Activated T-helper 1 cell treated with anti-CD3 and anti-CD28 coated beads, Interleukin-2, amount 50 U/mL, for 16 hours (primary cell): ENCODE measurements around the gene PDCD6IP.
"Not testable (repeated sequence)": the region's sequence is repeated elsewhere in the genome, so short reads cannot be mapped to it uniquely, and the experiment has no call there.

Experiments used
- DNase-seq, 2 donors: peaks; one replicate each; pipeline ENCODE4 v3.0.0-alpha.2; 2020; ENCODE audit warnings: low read depth in 1 of 2, low spot score in 1 of 2

Gene PDCD6IP

DNA sequence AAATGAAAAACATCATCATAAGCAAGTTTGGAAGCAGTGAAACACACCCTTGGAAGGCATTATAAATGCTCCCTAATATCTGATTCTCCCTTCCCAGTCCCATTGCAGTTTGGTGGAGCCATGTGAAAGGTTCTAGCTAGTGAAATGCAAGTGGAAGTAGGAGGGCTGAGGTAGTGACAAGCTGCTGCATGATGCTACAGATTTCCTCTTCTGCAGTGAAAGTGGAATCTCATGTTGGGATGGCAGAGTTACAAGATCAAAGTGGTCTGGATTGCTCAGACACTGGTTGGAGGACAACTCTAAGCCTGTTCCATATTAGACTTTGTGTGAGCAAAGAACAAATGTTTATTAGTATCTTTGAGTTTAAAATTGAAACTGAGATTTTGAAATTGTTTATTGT is 3.3 kb upstream of the PDCD6IP start:
- no peak for DNase-seq

DNA sequence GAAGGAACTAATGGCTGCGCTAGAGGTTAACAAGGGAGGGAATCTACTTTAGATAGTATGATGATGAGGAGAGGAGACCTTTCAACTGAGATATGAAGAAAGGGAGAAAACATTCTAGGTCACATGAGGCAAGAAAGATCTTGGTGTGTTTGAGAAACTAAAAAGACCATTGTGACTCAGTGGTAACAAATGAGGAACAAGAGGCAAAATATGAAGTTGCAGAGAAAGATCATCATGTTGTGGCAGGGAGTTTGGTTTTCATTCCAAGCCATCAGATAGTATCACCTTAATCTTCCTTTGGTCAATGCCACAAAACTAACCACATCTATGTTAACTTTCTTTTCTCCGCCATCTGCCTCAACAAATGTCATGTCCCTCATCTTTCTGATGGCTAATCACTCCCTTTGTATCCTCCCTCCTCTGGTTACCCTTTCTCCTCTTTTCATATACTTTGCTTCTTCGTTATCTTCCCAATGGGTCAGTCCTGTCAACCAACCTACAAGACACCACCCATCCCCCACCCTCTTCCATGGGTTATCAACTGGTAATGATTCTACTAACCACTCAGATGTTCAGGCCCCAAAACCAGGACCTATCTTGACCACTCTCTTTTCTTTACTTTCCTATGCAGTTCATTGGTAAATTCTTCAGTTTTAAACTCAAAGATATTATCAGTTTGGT is 2.4 kb upstream of the PDCD6IP start:
- DNase-seq: no peak

DNA sequence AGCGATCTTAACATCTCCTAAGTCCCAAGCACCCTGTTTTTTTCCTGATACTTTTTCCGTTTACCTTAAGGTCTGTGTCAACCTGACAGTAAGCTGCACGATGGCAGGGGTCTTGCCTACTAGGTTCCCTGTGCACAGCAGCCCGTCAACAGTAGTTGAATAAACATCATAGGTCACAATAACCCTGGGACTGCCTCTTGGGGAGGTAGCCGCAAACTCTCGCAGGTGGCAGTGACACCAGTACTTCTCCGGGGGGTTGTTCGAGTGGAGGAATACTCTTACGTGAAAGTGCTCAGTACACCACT is 365 bp upstream of the PDCD6IP start:
- DNase-seq: no peak

DNA sequence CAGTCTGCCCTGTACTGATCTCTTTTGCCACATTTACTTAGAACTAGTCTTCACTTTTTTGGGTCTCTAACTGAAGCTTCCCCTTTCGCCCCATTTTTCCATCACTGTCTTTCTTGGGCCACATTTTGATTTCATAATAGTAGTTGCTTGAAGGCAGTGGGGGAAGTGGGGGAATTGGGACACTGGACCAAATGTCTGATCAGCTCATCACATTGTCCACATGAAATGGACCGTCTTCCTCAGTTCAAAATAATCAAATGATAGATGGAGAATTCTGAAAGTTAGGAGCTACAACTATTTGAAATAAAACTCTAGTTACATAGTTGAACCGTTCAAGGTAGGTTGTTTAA is 747 bp downstream of the PDCD6IP start:
- no peak for DNase-seq

DNA sequence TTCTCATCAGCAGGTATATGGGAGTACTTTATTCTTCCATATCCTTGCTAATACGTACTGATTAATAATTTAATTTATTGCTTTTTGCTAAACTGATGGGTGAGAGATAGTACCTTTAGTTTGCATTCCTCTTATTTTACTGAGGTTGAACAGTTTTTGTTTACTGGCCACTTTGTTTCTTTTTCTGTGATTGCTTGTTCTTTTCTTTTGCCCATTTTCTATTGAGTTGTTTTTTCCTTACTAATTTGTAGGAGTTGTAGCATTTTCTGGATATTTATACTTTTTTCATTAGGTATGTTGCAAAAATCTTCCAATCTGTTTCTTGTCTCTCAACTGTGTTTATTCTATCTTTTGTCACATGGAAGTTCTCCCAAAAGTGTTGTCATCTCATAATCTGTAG is 4.8 kb downstream of the PDCD6IP start:
- DNase-seq: no peak

DNA sequence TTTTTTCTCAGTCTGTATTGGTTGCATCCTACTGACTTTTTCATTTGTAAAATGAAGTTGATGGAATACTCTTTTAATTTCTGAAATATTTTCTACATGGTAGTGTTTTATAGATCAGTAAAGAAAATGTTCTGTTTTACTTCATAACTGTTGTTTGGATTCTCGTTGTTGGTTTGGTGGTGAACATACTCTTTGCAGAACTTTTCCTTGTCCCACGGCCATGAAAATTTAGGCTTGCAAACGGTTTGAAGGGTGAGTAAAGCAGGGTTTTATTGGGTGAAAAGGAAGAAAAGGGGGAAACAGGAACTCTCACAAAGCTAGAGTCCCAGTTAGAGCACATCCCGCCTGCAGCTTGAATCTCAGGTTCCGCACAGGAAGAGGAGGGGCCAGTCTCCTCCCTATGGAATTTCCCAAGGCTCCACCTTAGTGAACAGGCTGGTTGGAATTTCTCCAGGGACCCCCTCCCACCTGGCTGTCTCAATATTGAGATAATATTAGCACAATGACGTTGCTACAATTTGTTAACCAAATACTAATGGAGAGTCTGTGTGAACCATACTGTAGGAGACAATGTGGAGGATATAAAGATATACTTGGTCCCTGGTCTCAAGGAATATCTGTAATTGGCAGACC is 5.6 kb downstream of the PDCD6IP start:
- no peak for DNase-seq

DNA sequence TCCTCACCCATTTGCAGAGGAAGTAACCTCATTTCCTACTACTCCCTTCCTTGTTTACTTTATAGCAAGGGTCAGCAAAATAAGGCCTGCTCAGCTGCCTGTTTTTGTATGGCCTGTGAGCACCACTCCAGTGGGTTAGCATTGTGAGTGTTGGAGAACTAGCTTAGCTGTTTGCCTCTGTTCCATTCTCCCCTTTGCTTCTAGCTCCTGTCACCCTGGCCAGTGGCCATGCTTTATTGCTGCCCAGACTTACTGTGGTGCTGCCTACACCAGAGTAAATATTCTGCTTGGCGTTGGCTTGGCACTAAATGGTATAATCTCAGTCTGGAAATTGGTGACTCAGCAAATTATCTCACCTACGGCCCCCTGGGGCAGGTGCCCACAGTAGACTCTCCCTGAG is 8.8 kb downstream of the PDCD6IP start:
- DNase-seq: no peak

DNA sequence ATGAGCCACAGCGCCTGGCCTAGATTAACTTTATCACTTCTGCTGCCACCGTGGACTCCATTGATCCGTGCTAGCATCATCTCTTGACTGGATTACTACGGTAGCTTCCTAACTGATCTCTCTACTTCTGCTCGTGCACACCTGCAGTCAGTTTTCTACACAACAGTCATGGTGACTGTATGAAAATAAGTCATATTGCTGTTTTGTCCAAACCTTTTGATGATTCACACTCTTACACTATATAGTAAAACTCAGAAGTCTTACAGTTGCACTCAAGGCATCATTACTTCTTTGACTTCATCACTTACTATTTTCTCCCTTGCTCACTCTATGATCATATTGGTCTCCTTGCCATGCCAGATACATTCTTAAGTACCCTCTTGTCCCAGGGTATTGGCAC is 10.1 kb downstream of the PDCD6IP start:
- no peak for DNase-seq

DNA sequence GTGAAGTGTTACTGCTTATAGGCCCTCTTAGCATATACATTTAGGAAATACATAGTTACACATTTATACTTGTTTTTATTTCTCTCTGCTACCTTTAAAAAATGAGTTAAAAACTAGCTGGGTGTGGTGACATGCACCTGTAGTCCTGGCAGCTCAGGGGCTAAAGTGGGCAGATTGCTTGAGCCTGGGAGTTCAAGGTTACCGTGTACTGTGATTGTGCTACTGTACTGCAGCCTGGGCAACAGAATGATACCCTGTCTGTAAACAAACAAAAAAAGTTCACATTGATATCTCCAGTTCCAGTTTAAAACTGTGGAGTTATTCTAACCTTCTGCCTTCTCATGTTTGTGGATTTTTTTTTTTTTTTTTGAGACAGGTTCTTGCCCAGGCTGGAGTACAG is 12.1 kb downstream of the PDCD6IP start:
- no peak for DNase-seq

DNA sequence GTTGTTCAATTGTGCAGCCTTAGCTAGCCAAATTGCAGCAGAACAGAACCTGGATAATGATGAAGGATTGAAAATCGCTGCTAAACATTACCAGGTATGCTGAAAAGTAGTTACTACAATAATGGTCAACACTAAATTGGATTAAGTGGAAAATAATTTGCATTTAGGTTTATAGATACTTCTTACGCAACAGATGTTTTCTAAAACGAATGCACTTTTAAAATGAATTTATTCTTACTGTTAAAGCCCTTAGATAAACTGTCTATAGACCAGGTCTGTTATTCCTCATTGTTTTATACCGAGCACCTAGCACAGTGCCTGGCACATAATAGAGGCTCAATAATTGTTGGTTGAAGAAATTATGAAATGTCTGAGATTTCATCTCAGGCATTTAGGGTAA is 23.6 kb downstream of the PDCD6IP start:
- no peak for DNase-seq

DNA sequence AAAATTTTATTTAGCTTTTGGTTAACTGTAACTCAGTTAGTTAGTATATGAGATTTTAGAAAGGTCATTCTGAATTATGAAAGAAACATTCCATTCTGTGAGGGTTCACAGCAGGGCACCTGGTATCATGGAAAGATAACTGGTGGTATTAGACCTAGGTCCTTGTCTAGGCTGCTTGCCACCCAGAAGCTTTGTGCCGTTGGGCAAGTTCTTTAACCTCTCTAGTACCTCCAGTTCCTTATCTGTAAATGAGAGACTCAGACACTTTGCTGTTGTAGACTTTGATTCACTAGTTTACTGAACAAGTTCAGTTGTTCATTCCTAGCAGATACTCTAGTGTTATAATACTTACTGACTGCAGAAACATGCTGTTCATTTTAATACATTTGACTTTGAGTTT is 25.4 kb downstream of the PDCD6IP start:
- no peak for DNase-seq

DNA sequence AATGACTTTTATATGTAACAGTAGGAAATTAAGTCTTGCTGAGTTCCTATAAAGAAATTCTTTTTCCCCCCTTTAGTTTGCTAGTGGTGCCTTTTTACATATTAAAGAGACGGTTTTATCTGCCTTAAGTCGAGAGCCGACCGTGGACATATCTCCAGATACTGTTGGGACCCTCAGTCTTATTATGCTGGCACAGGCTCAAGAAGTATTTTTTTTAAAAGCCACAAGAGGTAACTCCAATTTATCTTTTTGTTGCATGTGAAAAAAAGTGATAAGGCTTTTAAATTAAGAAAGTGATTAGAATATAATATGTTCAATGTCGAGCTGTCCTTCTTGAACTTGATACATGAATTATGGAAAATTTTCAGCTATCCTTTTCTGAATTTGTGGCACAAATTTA is 26.7 kb downstream of the PDCD6IP start:
- DNase-seq: no peak

DNA sequence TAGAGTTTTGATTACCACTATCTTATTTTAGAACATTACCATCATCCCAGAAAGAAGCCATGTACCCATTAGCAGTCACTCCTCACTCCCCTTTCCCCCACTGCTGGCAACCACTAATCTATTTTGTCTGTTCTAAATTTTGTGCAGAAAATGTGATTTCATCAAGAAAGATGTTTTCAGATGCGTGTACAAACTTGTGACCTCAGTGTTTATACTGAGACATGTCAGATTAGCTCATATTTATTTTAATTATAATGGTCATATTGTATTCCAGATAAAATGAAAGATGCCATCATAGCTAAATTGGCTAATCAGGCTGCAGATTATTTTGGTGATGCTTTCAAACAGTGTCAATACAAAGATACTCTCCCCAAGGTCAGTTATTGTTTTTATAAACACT is 27.8 kb downstream of the PDCD6IP start:
- DNase-seq: no peak

DNA sequence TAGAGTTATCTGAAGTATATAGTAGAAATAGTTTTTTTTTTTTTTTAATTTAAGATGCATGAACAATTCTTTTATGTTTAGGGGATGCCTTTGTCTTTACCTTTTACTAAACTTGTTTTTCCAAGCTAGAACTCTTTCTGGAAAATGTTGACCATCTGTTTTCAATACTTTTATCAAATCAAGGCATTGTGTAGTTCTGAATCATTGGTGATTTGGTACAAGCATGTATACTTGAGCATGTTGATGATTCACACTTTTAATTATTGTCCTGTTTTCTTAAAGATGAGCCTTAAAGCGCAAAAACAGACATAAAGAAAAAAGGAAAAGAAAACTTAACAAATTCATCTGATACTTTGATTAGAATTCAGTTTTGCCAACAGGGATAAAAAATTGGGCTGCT is 28.3 kb downstream of the PDCD6IP start:
- DNase-seq: no peak

DNA sequence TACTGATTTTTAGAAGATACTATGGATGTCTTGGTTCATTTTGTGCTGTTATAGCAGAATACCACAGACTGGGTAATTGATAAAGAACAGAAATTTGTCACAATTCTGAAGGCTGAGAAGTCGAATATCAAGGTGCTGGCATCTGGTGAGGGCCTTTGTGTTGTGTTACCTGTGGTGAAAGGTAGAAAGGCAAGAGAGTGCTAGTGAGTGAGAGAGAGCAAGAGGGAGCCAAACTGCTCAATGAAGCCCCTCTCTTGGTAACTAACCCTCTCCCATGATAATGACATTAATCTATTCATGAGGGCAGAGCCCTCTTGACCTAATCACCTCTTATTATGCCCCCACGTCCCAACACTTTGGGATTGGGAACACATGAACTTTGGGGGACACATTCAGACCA is 31.3 kb downstream of the PDCD6IP start:
- no peak for DNase-seq

DNA sequence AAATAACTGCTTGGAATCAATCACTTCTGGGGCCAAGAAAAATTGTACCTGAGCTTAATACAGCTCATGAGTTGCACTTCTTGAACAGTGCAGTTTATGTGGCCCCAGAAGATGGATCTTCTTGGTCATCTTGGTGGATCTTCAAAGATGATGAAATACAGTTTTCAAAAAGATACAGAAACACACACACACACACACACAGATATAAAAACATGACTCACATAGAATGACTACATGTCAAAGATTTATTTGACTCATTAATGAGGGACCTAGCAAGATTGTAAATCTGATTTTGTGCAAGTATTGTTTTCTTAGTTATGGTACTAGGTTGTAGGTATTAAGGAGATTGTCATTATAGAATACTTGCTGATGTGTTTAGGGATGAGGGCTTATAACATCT is 32.6 kb downstream of the PDCD6IP start:
- DNase-seq: no peak

DNA sequence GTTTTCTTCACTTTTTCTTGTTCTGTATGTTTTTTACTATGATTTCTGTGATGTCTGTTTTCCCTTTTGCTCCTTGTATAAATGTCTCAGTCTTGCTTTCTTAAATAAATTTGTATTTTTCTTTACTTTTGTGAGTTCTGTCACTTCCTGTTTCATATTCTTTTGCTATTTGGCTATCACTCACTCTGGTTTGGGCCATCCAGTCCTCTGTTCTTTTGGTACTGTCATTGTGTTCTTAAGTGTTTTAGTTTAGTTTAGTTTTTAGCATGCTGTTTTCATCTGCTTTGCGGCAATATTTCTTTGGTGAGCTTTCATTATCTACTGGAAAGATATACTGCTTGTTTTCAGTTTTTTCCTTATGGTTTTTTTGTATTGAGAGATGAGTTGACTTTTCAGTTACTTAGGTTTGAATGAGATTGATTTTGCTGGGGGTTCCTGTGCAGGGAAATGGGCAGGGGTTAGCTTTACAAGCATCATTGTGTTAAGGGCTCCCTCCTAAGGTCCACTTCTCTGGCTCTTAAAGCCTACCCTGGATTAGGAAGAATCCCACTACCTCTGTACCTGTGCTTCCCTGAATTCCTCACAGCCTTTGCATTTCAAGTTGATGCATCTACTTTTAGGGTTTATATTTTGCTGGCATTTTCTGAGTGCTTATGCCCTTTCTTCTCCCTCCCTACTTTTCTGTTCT is 35.1 kb downstream of the PDCD6IP start:
- no peak for DNase-seq

DNA sequence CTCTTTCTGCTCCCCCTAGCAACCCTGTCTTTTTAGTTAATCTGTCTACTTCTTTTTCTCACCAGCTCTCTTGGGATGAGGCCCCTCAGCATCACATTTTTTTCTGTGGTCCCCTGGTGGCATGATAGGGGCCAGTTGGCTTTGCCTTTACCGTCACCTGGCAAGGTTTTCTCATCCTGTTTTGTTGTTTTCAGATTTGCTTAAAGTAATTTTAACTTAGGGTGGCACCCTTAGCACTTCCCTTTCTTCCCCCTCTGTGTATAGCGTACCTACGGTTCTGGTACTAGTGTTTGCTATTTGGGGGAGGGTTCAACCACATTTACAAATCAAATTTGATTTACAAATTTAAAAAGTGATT is 35.6 kb downstream of the PDCD6IP start:
- DNase-seq: no peak

DNA sequence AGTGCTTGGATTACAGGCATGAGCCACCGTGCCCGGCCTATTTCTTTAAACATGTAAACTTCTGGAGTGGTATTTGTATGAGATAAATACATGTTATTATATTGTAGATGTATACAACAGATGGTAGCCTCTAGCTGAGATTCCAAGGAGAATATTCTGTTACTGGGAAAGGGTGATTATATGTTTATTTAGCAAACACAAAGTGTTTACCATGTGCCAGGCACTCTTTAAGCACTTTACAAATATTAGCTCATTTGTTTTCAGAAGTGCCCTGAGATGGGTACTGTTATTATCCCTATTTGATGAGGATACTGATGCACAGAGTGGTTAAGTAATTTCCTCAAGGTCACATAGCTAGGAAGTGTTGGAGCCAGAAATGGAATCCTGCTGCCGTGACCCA is 38.8 kb downstream of the PDCD6IP start:
- not testable (repeated sequence) for DNase-seq

DNA sequence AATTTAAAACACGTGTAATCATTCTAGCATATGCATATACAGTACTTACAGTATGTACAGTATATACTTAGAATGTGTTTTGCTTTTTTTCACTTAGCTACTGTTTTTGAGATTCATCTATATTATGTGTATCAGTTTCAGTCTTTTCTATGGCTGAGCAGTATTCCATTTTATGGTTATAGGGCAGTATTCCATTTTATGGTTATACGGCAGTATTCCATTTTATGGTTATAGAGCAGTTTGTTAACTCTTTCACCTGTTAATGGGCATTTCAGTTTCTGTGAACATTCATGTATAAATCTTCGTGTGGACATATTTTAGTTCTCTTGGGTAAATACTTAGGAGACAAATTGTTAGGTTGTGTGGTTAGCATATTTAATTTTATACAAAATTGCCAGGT is 40.9 kb downstream of the PDCD6IP start:
- DNase-seq: no peak

DNA sequence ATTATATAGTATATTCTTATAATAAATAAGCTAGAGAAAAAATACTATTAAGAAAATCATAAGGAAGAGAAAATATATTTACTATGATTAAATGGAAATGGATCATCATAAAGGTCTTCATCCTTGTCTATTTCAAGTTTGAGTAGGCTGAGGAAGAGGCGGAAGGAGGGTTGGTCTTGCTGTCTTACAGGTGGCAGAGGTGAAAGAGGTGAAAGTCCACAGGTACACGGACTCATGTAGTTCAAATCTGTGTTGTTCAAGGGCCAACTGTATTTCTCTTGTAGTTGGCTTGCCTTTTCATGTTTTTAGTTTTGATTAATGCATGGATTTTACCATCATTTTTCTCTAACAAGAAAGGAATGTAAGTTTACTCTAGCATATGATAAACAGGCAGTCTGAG is 41.7 kb downstream of the PDCD6IP start:
- no peak for DNase-seq

DNA sequence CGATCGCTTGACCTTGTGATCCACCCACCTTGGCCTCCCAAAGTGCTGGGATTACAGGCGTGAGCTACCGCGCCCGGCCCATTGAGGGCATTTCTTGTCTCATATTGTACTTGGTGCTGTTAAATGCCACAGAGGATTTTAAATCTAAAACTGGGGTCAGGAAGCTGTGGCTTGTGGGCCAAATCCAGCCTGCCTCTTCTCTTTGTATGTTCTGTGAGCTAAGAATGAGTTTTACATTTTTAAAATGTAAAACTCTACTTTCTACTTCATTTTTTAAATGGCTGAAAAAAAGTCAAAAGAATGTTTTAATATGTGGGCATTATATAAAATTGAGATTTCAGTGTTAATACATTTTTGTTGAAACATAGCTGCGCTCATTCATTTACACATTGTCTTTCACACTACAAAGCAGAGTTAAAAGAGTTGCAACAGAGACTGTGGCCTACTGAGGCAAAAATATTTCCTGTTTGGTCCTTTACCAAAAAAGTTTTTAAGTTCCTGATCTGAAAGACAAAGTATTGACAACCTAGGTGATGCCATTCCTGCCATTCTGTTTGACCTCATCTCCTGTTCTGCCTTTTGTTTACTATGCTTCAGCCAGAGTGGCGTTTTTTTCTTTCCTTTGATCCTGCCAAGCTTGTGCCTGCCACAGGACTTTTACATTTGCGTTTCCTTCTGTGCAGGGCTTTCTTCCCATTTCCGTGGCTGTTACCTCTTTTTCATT is 50.4 kb downstream of the PDCD6IP start:
- DNase-seq: no peak
